GM23248 (cell line): Measurements from ENCODE around the gene TBC1D8.

Experiments
- EZH2 ChIP-seq: fragments of 200-600 bp; sonication (generic); IDR thresholded peaks from 2 replicates; pipeline ENCODE4 v1.6.1; 2018; ENCODE audit warnings: antibody characterized with exemption, mild to moderate bottlenecking; ENCODE audit not compliant: insufficient read depth, poor library complexity, severe bottlenecking
- EZH2phosphoT487 ChIP-seq: fragments of 200-600 bp; sonication (generic); IDR thresholded peaks from 2 replicates; pipeline ENCODE4 v1.6.1; 2018; ENCODE audit warnings: antibody characterized with exemption, moderate library complexity, mild to moderate bottlenecking, low read depth; ENCODE audit not compliant: insufficient read depth

DNA sequence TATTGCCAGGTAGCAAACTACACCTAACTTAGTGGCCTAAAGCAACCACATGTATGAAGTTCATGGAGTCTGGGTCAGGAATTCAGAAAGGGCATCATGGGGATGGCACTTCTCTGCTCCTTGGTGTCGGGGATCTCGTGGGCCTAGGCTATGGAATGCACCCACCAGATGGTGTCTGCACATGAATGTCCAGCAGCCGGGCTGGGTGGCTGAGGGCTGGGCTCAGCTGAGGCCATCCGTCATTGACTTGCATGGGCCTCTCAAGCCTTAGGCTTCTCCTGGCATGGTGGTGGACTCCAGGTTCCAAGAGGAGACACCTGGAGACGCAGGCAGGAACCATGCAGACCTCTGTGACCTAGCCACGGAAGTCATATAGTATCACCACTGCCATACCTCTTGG lies 175.1 kb downstream of the TBC1D8 start:
- TF ChIP-seq EZH2 (no peak), EZH2phosphoT487 (no peak)
